ENCODE measurements around the gene IRF1. TPM values are rescaled to one million over a fixed set of nuclear protein-coding genes. Genes with fewer than 3 reads are reported as not detected.

The IRF1 gene
- polyA plus RNA-seq, 3 donors = 125 to 363 (median 129) TPM

- no peaks in the 10 kb centered on the region for H3K27me3 ChIP-seq (ENCODE audit: control insufficient read depth in 2 of 2, insufficient read depth in 2 of 2, low read length in 2 of 2)
- Mint-ChIP-seq H3K9me3 (peaks cover 0 to 2% (median 0%) of the 10 kb centered on the region in 7 donors), H3K27ac (peak overlapping the region; percentile 99 to 100 (median 100)), H3K4me1 (peaks cover 100% of the 10 kb centered on the region), H3K36me3 (peaks cover 26 to 37% of the 10 kb centered on the region in 2 donors), H3K27me3 (ENCODE audit: low read depth in 3 of 3) (peaks cover 0 to 5% (median 0%) of the 10 kb centered on the region in 3 donors), H3K4me3 (peak overlapping the region in 1 of 2 donors; percentile 39)
- 59% methylated on average over 3 of the region's 5 CpGs for WGBS (ENCODE audit: insufficient coverage)
- H3K36me3 ChIP-seq (replicated peaks in 1 of 2; ENCODE audit: control insufficient read depth in 1 of 2, insufficient read depth in 2 of 2, low read length in 2 of 2) = no peaks in the 10 kb centered on the region
- H2AFZ ChIP-seq (ENCODE audit: insufficient read depth, low read depth, low read length, poor library complexity, severe bottlenecking) = no peak overlapping the region
- no peak overlapping the region for H3K9ac ChIP-seq (ENCODE audit: insufficient read depth, low read length, poor library complexity, severe bottlenecking)
- H4K20me1 ChIP-seq (ENCODE audit: insufficient read depth, low read length) = no peaks in the 10 kb centered on the region
- TF ChIP-seq CTCF (IDR thresholded peaks at IDR 0.05) = no peak
- H3K27ac ChIP-seq (ENCODE audit: low read depth in 1 of 2, low read length in 2 of 2) = peak overlapping the region; percentile 82 to 99
- H3K79me2 ChIP-seq (ENCODE audit: insufficient read depth, low read length) = peaks cover 26% of the 10 kb centered on the region
- no peaks in the 10 kb centered on the region for H3K9me3 ChIP-seq (replicated peaks in 1 of 2; ENCODE audit: control insufficient read depth in 1 of 2, insufficient read depth in 1 of 2, low read length in 2 of 2)
- intact Hi-C loops (cut with micrococcal nuclease) = loop anchor here (5.0 kb wide), 2 partner anchors 34 to 36 kb away; no protein-coding TSS in a partner anchor
- H3K4me3 ChIP-seq (replicated peaks in 1 of 3; ENCODE audit: low read depth in 2 of 3, low read length in 3 of 3) = peak overlapping the region in 1 of 3 experiments; percentile 45
- peak overlapping the region; percentile 44 for H3K4me2 ChIP-seq (replicated peaks; ENCODE audit: extremely low read depth, low read length, poor library complexity, severe bottlenecking)
- no peak for DNase-seq
- H3K4me1 ChIP-seq (ENCODE audit: control insufficient read depth in 1 of 2, insufficient read depth in 2 of 2, low read length in 2 of 2) = peaks cover 100% of the 10 kb centered on the region in 2 donors
These were observed 29.6 kb downstream of the IRF1 start for GRCh38 chr5:132460846-132461568.

GRCh38 chr5:132459983-132460838 lies 30.4 kb downstream of the IRF1 start:
- Mint-ChIP-seq H3K27ac (peak overlapping the region; percentile 99 to 100 (median 100)), H3K4me1 (peaks cover 100% of the 10 kb centered on the region), H3K9me3 (peaks cover 0 to 4% (median 0%) of the 10 kb centered on the region in 7 donors), H3K4me3 (peak overlapping the region in 1 of 2 donors; percentile 65), H3K27me3 (ENCODE audit: low read depth in 3 of 3) (peaks cover 0 to 5% (median 0%) of the 10 kb centered on the region in 3 donors), H3K36me3 (peaks cover 26 to 36% of the 10 kb centered on the region in 2 donors)
- Histone ChIP-seq H3K4me2 (replicated peaks; ENCODE audit: extremely low read depth, low read length, poor library complexity, severe bottlenecking) (peak overlapping the region; percentile 44), H3K79me2 (ENCODE audit: insufficient read depth, low read length) (peaks cover 25% of the 10 kb centered on the region), H3K9me3 (replicated peaks in 1 of 2; ENCODE audit: control insufficient read depth in 1 of 2, insufficient read depth in 1 of 2, low read length in 2 of 2) (no peaks in the 10 kb centered on the region), H3K27me3 (ENCODE audit: control insufficient read depth in 2 of 2, insufficient read depth in 2 of 2, low read length in 2 of 2) (no peaks in the 10 kb centered on the region), H2AFZ (ENCODE audit: insufficient read depth, low read depth, low read length, poor library complexity, severe bottlenecking) (no peak overlapping the region), H3K36me3 (replicated peaks in 1 of 2; ENCODE audit: control insufficient read depth in 1 of 2, insufficient read depth in 2 of 2, low read length in 2 of 2) (no peaks in the 10 kb centered on the region), H4K20me1 (ENCODE audit: insufficient read depth, low read length) (no peaks in the 10 kb centered on the region), H3K9ac (ENCODE audit: insufficient read depth, low read length, poor library complexity, severe bottlenecking) (peak overlapping the region; percentile 49), H3K4me1 (ENCODE audit: control insufficient read depth in 1 of 2, insufficient read depth in 2 of 2, low read length in 2 of 2) (peaks cover 100% of the 10 kb centered on the region in 2 donors), H3K4me3 (replicated peaks in 1 of 3; ENCODE audit: low read depth in 2 of 3, low read length in 3 of 3) (peak overlapping the region in 1 of 3 experiments; percentile 45), H3K27ac (ENCODE audit: low read depth in 1 of 2, low read length in 2 of 2) (peak overlapping the region; percentile 82 to 99)
- TF ChIP-seq CTCF (IDR thresholded peaks at IDR 0.05) = peak; percentile 66
- 49% methylated on average over 8 of the region's 8 CpGs for WGBS (ENCODE audit: insufficient coverage)
- DNase-seq = peak; percentile 88 to 96 (median 91)
- intact Hi-C loops (cut with micrococcal nuclease) = loop anchor here (5.0 kb wide), 2 partner anchors 33 to 37 kb away; no protein-coding TSS in a partner anchor
